KMS-11 (cell line): ENCODE measurements around the gene TUBA1C.

Experiments
- H2AFZ ChIP-seq: fragments of 200-600 bp; sonication (generic); 2 replicates; pipeline ENCODE4 v1.6.1; 2016; ENCODE audit warnings: antibody characterized with exemption, mixed run types, low read depth
- H3K27ac ChIP-seq: fragments of 200-600 bp; sonication (generic); 2 replicates; pipeline ENCODE4 v1.6.1; 2016; ENCODE audit warnings: mild to moderate bottlenecking, mixed run types
- H3K27me3 ChIP-seq: fragments of 200-600 bp; sonication (generic); 2 replicates; pipeline ENCODE4 v1.6.1; 2017; ENCODE audit warnings: mild to moderate bottlenecking, low read depth, mixed run types, moderate library complexity; ENCODE audit not compliant: insufficient read depth
- H3K36me3 ChIP-seq: fragments of 200-600 bp; sonication (generic); 2 replicates; pipeline ENCODE4 v1.6.1; 2017; ENCODE audit warnings: mild to moderate bottlenecking, mixed run types; ENCODE audit not compliant: insufficient read depth
- H3K4me1 ChIP-seq: fragments of 200-600 bp; sonication (generic); 2 replicates; pipeline ENCODE4 v1.6.1; 2016; ENCODE audit warnings: mild to moderate bottlenecking, low read depth, mixed run types; ENCODE audit not compliant: poor library complexity, severe bottlenecking
- H3K4me2 ChIP-seq: fragments of 200-600 bp; sonication (generic); 2 replicates; pipeline ENCODE4 v1.7.0; 2016; ENCODE audit warnings: mild to moderate bottlenecking, mixed run types
- H3K4me3 ChIP-seq: fragments of 200-600 bp; sonication (generic); IDR thresholded peaks from 2 replicates; pipeline ENCODE4 v1.6.1; 2017; ENCODE audit warnings: low read depth, low read length, mixed read lengths; ENCODE audit not compliant: insufficient read depth
- H3K79me2 ChIP-seq: fragments of 200-600 bp; sonication (generic); 2 replicates; pipeline ENCODE4 v1.6.1; 2016; ENCODE audit warnings: low read depth, mixed run types; ENCODE audit not compliant: insufficient read depth
- H3K9ac ChIP-seq: fragments of 200-600 bp; sonication (generic); 2 replicates; pipeline ENCODE4 v1.6.1; 2016; ENCODE audit warnings: mild to moderate bottlenecking, mixed run types
- H4K20me1 ChIP-seq: fragments of 200-600 bp; sonication (generic); 2 replicates; pipeline ENCODE4 v1.6.1; 2016; ENCODE audit warnings: mild to moderate bottlenecking, mixed run types; ENCODE audit not compliant: insufficient read depth
- TF ChIP-seq, protein P1 (sequence below): fragments of 200-600 bp; sonication (generic); conservative IDR thresholded peaks from 2 replicates; pipeline ENCODE4 v1.6.1; 2017; ENCODE audit warnings: low read depth, mild to moderate bottlenecking, antibody characterized with exemption, low read length, moderate library complexity, mixed read lengths

Gene TUBA1C

DNA sequence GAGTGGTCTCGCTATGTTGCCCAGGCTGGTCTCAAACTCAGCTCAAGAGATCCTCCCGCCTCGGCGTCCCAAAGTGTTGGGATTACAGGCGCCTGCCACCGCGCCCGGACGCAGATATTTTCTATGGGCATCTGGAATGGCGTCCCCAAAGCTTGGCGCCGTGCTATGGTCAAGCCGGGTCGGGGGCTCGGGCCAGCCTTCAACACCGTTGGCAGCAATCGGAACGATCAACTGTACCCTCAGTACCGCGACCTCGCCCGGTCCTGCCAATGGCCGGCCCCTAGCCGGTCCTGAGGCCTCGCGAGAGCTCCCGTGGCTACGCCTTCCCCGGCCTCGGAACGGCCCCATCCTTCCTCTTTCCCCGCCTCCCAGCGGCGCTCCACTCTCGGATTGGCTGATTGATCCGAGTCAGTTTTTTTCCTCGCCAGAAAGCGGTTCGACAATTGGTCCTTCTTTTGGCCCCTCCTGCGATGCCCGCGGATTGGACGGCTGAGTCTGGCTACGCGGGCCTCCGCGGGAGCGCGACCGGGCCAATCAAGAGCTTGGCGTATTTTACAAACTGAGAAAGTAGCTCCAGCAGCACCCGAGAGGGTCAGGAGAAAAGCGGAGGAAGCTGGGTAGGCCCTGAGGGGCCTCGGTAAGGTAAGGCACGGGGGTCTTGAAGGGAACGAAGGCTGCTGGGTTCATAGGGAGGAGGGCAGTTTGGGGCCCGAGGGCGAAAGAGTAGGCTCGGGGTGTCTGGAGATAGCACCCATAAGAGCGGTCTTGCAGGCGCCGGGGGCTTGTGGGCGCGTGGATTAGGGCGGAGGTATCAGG is 58.0 kb downstream of the TUBA1C start, which contains the start of gene TROAP:
Gene TROAP (plus strand): TSS at position 548 of the 816 bp plus-strand sequence. CDS start 354 bp downstream, outside the sequence.
- H3K9ac ChIP-seq: peak within 1 kb of the TSS; percentile 56
- no peaks in the 10 kb centered on the region for H3K27me3 ChIP-seq
- H4K20me1 ChIP-seq: no peaks in the 10 kb centered on the region
- TF ChIP-seq, protein P1, sequence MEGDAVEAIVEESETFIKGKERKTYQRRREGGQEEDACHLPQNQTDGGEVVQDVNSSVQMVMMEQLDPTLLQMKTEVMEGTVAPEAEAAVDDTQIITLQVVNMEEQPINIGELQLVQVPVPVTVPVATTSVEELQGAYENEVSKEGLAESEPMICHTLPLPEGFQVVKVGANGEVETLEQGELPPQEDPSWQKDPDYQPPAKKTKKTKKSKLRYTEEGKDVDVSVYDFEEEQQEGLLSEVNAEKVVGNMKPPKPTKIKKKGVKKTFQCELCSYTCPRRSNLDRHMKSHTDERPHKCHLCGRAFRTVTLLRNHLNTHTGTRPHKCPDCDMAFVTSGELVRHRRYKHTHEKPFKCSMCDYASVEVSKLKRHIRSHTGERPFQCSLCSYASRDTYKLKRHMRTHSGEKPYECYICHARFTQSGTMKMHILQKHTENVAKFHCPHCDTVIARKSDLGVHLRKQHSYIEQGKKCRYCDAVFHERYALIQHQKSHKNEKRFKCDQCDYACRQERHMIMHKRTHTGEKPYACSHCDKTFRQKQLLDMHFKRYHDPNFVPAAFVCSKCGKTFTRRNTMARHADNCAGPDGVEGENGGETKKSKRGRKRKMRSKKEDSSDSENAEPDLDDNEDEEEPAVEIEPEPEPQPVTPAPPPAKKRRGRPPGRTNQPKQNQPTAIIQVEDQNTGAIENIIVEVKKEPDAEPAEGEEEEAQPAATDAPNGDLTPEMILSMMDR: no peak
- peak within 1 kb of the TSS; percentile 80 for H2AFZ ChIP-seq
- H3K4me2 ChIP-seq: peak within 1 kb of the TSS; percentile 93
- no peaks in the 10 kb centered on the region for H3K36me3 ChIP-seq
- H3K4me3 ChIP-seq: no peak within 1 kb of the TSS
- H3K79me2 ChIP-seq: peaks cover 12% of the 10 kb centered on the region; the same call in 1 of the 2 replicates
- H3K4me1 ChIP-seq: peaks cover 28% of the 10 kb centered on the region
- H3K27ac ChIP-seq: peak within 1 kb of the TSS; percentile 32; the same call in 1 of the 2 replicates

DNA sequence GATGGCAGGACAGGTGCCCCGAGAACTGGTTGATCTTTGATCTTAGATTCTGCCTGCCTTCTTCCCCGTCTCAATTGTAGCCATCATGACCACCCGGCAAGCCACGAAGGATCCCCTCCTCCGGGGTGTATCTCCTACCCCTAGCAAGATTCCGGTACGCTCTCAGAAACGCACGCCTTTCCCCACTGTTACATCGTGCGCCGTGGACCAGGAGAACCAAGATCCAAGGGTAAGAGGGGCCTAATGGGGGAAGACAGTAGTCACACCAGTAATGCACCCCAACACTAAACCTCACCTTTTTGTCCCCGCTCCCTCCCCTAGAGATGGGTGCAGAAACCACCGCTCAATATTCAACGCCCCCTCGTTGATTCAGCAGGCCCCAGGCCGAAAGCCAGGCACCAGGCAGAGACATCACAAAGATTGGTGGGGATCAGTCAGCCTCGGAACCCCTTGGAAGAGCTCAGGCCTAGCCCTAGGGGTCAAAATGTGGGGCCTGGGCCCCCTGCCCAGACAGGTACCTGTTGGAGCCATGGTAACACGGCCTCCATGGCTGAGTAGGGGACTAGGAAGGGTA is 58.7 kb downstream of the TUBA1C start:
- Histone ChIP-seq H4K20me1 (no peaks in the 10 kb centered on the region), H3K4me1 (peaks cover 24% of the 10 kb centered on the region), H3K4me2 (peak overlapping the region; percentile 93), H3K36me3 (no peaks in the 10 kb centered on the region), H3K27ac (peak overlapping the region; percentile 23; the same call in 1 of the 2 replicates), H3K4me3 (no peak overlapping the region), H3K9ac (peak overlapping the region; percentile 56), H2AFZ (peak overlapping the region; percentile 75), H3K79me2 (peaks cover 12% of the 10 kb centered on the region; the same call in 1 of the 2 replicates), H3K27me3 (no peaks in the 10 kb centered on the region)
- TF ChIP-seq, protein P1: no peak
